ENCODE results near the gene ARPP21.

ARPP21 gene

DNA sequence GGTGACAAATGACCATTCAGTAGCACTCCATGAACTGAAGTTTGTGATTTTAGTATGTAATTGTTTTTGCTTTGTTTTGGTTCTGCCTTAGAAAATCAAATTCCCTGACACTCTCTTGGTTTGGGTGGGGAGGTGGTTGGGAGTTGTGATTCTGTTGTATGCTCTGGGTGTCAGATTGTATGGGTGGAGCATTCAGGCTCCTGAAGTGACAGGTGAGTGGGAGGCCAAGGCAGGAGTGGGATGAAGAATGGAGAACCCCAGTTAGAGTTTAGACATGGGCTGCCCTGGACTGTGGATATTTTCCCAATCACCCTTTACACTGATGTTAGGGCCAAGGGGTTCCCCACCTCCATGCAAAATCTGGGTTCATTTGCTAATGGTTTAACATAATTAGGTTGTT lies 83.6 kb downstream of the ARPP21 start:
- ChIA-PET CTCF (interaction anchor here (0.9 kb wide), 1 partner anchor 9 kb away, joined by 3 read pairs; no protein-coding TSS in a partner anchor), POLR2A (no interaction called here)
- Histone ChIP-seq H3K4me3 (ENCODE audit: low read depth, low read length) (no peak overlapping the region), H3K4me1 (ENCODE audit: control insufficient read depth, insufficient read depth, low read length) (no peaks in the 10 kb centered on the region), H3K36me3 (ENCODE audit: control insufficient read depth in 2 of 2, insufficient read depth in 1 of 2, low read length in 2 of 2) (no peaks in the 10 kb centered on the region), H3K9me3 (ENCODE audit: control insufficient read depth, insufficient read depth, low read depth, low read length) (no peaks in the 10 kb centered on the region), H3K27ac (ENCODE audit: extremely low read depth, low read depth, low read length) (no peak overlapping the region)
- TF ChIP-seq, protein P1, sequence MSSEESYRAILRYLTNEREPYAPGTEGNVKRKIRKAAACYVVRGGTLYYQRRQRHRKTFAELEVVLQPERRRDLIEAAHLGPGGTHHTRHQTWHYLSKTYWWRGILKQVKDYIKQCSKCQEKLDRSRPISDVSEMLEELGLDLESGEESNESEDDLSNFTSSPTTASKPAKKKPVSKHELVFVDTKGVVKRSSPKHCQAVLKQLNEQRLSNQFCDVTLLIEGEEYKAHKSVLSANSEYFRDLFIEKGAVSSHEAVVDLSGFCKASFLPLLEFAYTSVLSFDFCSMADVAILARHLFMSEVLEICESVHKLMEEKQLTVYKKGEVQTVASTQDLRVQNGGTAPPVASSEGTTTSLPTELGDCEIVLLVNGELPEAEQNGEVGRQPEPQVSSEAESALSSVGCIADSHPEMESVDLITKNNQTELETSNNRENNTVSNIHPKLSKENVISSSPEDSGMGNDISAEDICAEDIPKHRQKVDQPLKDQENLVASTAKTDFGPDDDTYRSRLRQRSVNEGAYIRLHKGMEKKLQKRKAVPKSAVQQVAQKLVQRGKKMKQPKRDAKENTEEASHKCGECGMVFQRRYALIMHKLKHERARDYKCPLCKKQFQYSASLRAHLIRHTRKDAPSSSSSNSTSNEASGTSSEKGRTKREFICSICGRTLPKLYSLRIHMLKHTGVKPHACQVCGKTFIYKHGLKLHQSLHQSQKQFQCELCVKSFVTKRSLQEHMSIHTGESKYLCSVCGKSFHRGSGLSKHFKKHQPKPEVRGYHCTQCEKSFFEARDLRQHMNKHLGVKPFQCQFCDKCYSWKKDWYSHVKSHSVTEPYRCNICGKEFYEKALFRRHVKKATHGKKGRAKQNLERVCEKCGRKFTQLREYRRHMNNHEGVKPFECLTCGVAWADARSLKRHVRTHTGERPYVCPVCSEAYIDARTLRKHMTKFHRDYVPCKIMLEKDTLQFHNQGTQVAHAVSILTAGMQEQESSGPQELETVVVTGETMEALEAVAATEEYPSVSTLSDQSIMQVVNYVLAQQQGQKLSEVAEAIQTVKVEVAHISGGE (tag by site-specific recombination; conservative IDR thresholded peaks at IDR 0.05; ENCODE audit: low read depth): no peak
- TF ChIP-seq GFI1B (tag by site-specific recombination; IDR thresholded peaks at IDR 0.05) (no peak), WT1 (tag by site-specific recombination; IDR thresholded peaks at IDR 0.05) (no peak), ZNF664 (tag by site-specific recombination; IDR thresholded peaks at IDR 0.05) (no peak), HOXD13 (CRISPR knock-in tag; IDR thresholded peaks at IDR 0.05; ENCODE audit: borderline replicate concordance) (no peak), ZBTB48 (tag by site-specific recombination; IDR thresholded peaks at IDR 0.05) (no peak), ZNF341 (tag by site-specific recombination; IDR thresholded peaks at IDR 0.05; ENCODE audit: low read depth) (no peak), ZNF48 (tag by site-specific recombination; IDR thresholded peaks at IDR 0.05) (no peak)
- TF ChIP-seq, protein P2, sequence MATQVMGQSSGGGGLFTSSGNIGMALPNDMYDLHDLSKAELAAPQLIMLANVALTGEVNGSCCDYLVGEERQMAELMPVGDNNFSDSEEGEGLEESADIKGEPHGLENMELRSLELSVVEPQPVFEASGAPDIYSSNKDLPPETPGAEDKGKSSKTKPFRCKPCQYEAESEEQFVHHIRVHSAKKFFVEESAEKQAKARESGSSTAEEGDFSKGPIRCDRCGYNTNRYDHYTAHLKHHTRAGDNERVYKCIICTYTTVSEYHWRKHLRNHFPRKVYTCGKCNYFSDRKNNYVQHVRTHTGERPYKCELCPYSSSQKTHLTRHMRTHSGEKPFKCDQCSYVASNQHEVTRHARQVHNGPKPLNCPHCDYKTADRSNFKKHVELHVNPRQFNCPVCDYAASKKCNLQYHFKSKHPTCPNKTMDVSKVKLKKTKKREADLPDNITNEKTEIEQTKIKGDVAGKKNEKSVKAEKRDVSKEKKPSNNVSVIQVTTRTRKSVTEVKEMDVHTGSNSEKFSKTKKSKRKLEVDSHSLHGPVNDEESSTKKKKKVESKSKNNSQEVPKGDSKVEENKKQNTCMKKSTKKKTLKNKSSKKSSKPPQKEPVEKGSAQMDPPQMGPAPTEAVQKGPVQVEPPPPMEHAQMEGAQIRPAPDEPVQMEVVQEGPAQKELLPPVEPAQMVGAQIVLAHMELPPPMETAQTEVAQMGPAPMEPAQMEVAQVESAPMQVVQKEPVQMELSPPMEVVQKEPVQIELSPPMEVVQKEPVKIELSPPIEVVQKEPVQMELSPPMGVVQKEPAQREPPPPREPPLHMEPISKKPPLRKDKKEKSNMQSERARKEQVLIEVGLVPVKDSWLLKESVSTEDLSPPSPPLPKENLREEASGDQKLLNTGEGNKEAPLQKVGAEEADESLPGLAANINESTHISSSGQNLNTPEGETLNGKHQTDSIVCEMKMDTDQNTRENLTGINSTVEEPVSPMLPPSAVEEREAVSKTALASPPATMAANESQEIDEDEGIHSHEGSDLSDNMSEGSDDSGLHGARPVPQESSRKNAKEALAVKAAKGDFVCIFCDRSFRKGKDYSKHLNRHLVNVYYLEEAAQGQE (tag by site-specific recombination; IDR thresholded peaks at IDR 0.05): no peak
- TF ChIP-seq, protein P3, sequence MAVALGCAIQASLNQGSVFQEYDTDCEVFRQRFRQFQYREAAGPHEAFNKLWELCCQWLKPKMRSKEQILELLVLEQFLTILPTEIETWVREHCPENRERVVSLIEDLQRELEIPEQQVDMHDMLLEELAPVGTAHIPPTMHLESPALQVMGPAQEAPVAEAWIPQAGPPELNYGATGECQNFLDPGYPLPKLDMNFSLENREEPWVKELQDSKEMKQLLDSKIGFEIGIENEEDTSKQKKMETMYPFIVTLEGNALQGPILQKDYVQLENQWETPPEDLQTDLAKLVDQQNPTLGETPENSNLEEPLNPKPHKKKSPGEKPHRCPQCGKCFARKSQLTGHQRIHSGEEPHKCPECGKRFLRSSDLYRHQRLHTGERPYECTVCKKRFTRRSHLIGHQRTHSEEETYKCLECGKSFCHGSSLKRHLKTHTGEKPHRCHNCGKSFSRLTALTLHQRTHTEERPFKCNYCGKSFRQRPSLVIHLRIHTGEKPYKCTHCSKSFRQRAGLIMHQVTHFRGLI (tag by site-specific recombination; IDR thresholded peaks at IDR 0.05): no peak

DNA sequence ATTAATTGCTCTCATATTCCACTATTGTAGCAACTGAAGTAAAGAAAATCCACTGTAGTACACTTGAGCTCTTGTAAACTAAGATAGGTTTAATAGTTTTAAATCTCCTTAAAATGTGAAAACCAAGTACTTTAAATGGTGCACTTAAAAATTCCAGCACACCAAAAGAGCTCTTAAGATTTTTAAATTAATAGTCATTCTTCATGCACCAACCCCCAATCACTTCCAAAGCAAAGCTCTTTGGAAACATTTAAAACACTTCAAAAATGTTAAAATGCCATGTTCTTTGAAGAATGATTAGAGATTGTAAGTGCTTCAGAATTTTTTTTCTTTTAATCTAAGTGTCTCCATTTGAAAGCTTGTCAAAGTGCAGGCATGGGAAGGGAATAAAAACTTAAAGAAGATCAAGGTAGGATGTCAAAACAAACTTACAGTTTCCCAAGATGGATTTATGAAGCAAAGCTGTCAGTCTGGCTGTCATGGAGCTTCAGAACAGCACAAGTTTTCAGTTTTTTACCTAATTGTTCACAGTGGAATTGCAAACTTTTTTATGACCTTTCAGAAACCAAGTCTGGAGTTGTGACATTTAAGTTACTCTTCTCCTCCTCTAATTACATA lies 84.3 kb downstream of the ARPP21 start:
- Histone ChIP-seq H3K9me3 (ENCODE audit: control insufficient read depth, insufficient read depth, low read depth, low read length) (no peaks in the 10 kb centered on the region), H3K4me1 (ENCODE audit: control insufficient read depth, insufficient read depth, low read length) (no peaks in the 10 kb centered on the region), H3K36me3 (ENCODE audit: control insufficient read depth in 2 of 2, insufficient read depth in 1 of 2, low read length in 2 of 2) (no peaks in the 10 kb centered on the region), H3K27ac (ENCODE audit: extremely low read depth, low read depth, low read length) (no peak overlapping the region), H3K4me3 (ENCODE audit: low read depth, low read length) (no peak overlapping the region)
- TF ChIP-seq ZNF114 (tag by site-specific recombination; IDR thresholded peaks at IDR 0.05): no peak
- TF ChIP-seq, protein P4, sequence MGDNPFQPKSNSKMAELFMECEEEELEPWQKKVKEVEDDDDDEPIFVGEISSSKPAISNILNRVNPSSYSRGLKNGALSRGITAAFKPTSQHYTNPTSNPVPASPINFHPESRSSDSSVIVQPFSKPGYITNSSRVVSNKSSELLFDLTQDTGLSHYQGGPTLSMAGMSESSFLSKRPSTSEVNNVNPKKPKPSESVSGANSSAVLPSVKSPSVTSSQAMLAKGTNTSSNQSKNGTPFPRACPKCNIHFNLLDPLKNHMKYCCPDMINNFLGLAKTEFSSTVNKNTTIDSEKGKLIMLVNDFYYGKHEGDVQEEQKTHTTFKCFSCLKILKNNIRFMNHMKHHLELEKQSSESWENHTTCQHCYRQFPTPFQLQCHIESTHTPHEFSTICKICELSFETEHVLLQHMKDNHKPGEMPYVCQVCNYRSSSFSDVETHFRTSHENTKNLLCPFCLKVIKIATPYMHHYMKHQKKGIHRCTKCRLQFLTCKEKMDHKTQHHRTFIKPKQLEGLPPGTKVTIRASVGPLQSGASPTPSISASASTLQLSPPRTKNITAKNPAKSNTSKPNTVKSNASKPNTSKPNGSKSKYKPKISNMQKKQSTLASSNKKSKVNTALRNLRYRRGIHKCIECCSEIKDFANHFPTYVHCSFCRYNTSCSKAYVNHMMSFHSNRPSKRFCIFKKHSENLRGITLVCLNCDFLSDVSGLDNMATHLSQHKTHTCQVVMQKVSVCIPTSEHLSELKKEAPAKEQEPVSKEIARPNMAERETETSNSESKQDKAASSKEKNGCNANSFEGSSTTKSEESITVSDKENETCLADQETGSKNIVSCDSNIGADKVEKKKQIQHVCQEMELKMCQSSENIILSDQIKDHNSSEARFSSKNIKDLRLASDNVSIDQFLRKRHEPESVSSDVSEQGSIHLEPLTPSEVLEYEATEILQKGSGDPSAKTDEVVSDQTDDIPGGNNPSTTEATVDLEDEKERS (tag by site-specific recombination; IDR thresholded peaks at IDR 0.05): no peak
- TF ChIP-seq ZNF623 (tag by site-specific recombination; IDR thresholded peaks at IDR 0.05): no peak
- no peak for TF ChIP-seq OSR2 (tag by site-specific recombination; IDR thresholded peaks at IDR 0.05)
- no peak for TF ChIP-seq ZNF202 (tag by site-specific recombination; IDR thresholded peaks at IDR 0.05; ENCODE audit: borderline replicate concordance)
- no peak for TF ChIP-seq ZBTB8A (tag by site-specific recombination; IDR thresholded peaks at IDR 0.05)
- POLR2A ChIA-PET: no interaction called here
- CTCF ChIA-PET: interaction anchor here (0.6 kb wide), 1 partner anchor 35 kb away, joined by 3 read pairs; no protein-coding TSS in a partner anchor
